Caki2 (cell line): ENCODE data around the gene SDHA. TPM values are rescaled to one million over a fixed set of nuclear protein-coding genes. Genes with fewer than 3 reads are reported as not detected.
"Not testable (repeated sequence)": the region's sequence is repeated elsewhere in the genome, so short reads cannot be mapped to it uniquely, and the experiment has no call there.

Experiments used
- DNase-seq: peaks from one replicate; pipeline ENCODE4 v3.0.0-alpha.2; 2015; ENCODE audit warnings: low read depth
- in situ Hi-C: cut with HindIII; loops from 2 replicates; pipeline ENCODE4 v1.10.0; 2016; ENCODE audit warnings: low sequenced_read_pairs, low pct_unique_long_range_greater_than_20kb, mixed read lengths
- total RNA-seq: library from RNA; depleted of rRNA; stranded (reverse); fragments of >200 nt; shearing (Covaris generic); gene quantifications from 2 replicates; pipeline ENCODE4 v1.2.3, GENCODE V29; 2014; ENCODE audit warnings: low replicate concordance; rRNA removed

The SDHA gene
- 81.3 and 93.4 TPM in 2 replicates for total RNA-seq

- peak; percentile 87 for DNase-seq
- in situ Hi-C loops = not testable (repeated sequence)
Observed at GRCh38 chr5:217494-218456, at the start of gene SDHA, which contains the start of gene CCDC127. Gene SDHA (plus strand): TSS chr5:218320. CDS start chr5:218356, 36 bp downstream. Gene CCDC127 (minus strand): TSS chr5:218153. CDS start chr5:216849, 1,304 bp downstream.

DNA sequence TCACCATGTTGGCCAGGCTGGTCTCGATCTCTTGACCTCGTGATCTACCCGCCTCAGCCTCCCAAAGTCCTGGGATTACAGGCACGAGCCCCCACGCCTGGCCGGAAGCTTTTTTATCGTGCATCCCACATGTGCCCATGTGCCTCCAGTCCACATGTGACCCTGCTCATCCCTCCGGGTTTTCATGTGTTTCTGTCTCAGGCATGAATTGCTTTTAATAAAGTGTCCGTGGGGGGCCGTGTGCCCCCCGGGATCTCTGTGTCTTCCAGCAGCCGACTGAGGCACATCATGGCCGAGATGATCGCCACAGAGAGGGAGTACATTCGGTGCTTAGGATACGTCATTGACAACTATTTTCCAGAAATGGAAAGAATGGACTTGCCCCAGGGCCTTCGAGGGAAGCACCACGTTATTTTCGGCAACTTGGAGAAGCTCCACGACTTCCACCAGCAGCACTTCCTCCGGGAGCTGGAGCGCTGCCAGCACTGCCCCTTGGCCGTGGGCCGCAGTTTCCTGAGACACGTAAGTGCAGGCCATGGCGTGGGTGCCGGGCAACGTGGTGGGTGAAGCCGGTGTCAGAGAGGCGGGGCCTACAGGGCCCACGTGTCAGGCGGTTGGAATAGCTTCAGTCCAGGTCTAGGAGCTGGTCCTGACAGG, 48.9 kb upstream of the SDHA start:
- in situ Hi-C loops = no loop called here
- DNase-seq = no peak

GRCh38 chr5:169728-170094, 48.4 kb upstream of the SDHA start:
- no peak for DNase-seq
- in situ Hi-C loops = no loop called here

DNA sequence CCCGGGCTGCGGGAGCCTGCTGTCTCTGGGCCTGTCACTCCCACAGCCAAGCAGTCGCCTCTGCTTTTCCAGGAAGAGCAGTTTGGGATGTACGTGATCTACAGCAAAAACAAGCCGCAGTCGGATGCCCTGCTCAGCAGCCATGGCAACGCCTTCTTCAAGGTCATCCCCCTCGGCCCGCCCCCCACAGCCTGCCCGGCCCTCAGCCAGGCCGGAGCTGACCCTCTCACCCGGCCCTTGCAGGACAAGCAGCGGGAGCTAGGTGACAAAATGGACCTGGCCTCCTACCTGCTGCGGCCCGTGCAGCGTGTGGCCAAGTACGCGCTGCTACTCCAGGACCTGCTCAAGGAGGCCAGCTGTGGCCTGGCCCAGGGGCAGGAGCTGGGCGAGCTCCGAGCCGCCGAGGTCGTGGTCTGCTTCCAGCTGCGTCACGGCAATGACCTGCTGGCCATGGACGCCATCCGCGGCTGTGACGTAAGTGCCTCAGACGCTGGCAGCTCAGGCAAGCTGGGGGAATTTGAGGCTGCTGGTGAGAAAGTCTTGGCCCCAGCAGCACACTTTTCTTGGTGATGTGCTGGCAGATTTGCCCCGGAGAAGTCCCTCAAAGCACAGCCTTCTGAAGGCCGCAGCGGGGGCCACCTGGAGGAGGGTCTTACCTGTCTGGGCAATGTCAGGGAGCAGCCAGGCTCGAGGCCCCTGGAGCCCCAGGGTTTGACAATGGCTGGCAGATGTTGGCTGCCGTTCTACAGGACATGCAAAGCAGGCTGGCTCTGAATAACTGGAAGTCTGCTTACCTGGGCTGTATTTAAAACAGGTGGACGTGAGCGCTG, 46.9 kb upstream of the SDHA start:
- in situ Hi-C loops = no loop called here

GRCh38 chr5:171801-172331, 46.3 kb upstream of the SDHA start:
- in situ Hi-C loops = no loop called here
- no peak for DNase-seq

More for the DNA sequence above, 46.9 kb upstream of the SDHA start:
- no peak for DNase-seq

- in situ Hi-C loops = no loop called here
- DNase-seq = no peak
Observed at GRCh38 chr5:172421-172820, 45.7 kb upstream of the SDHA start.

DNA sequence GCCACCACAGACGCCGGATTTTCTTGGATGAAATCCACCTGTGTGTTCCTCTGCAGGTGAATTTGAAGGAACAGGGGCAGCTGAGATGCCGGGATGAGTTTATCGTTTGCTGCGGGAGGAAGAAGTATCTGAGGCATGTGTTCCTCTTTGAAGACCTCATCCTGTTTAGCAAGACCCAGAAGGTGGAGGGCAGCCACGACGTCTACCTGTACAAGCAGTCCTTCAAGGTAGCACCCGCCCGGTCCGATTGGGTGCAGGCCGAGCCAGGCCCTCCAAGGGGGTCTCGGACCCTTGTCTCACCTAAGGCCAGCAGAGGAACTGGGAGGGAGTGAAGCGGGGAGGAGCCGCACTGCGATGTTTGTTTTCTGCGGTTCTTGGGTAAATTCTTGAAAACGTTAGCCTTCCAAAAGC, 45.3 kb upstream of the SDHA start:
- in situ Hi-C loops = no loop called here

GRCh38 chr5:173392-174290, 44.5 kb upstream of the SDHA start:
- DNase-seq = no peak
- in situ Hi-C loops = no loop called here

More for the DNA sequence above, 45.3 kb upstream of the SDHA start:
- DNase-seq = no peak

DNA sequence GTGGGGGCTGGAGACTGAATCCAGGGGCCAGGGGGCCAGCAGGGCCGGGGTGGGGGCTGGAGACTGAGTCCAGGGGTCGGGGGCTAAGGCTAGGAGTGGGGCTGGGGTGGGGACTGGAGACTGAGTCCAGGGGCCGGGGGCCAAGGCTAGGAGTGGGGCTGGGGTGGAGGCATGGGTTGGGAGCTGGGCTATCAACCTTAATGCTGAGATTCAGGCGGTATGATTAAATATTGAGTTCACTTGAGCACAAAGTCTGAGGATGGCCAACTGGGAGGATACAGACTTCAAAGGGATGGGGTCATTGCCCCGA, 43.9 kb upstream of the SDHA start:
- in situ Hi-C loops = no loop called here

GRCh38 chr5:174876-175465, 43.1 kb upstream of the SDHA start:
- DNase-seq = no peak
- in situ Hi-C loops = no loop called here

More for the DNA sequence above, 43.9 kb upstream of the SDHA start:
- no peak for DNase-seq

GRCh38 chr5:176296-176823, 41.8 kb upstream of the SDHA start:
- in situ Hi-C loops = no loop called here
- DNase-seq = no peak

GRCh38 chr5:178110-178509, 40.0 kb upstream of the SDHA start:
- DNase-seq = no peak
- in situ Hi-C loops = no loop called here

DNA sequence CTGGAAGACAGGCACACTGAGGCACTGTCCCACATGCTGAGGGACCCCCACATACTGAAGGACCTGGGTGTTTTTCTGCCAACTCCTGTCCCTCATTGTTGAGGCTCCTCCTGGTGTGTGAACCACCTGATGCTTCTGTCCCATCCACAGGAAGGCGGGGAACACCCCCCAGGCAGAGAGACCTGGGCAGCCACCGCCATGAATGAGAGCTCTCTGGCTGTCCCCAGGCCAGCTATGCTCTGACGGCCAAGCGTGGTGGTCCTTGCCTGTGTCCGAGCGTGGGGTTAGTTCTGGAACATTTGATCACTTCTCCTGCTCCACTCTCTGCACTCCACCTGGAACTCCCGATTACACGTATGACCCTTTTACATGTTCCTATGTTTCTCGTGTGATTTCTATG, 38.7 kb upstream of the SDHA start:
- in situ Hi-C loops = no loop called here
- DNase-seq = no peak

- in situ Hi-C loops = no loop called here
- DNase-seq = no peak
Observed at GRCh38 chr5:180286-180918, 37.7 kb upstream of the SDHA start.

GRCh38 chr5:181160-181559, 37.0 kb upstream of the SDHA start:
- in situ Hi-C loops = no loop called here
- DNase-seq = no peak

GRCh38 chr5:181566-181965, 36.6 kb upstream of the SDHA start:
- DNase-seq = no peak
- in situ Hi-C loops = no loop called here
